ENCODE measurements around the gene EFCAB6.

Gene EFCAB6

DNA sequence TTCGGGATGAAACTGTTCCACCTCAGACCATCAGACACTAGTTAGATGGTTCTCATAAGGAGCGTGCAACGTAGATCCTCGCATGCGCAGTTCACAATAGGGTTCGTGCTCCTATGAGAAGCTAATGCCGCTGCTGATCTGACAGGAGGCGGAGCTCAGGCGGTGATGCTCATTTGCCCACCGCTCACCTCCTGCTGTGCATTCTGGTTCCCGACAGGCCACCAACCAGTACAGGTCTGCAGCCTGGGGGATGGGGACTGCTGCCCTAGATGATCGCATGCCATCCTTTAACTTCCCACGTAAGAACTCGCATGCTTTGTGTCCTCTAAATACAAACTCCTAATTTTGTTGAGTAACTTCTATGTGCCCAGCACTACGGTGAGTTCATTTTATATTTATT is 62.6 kb downstream of the EFCAB6 start:
- DNase-seq (ENCODE audit: low spot score): no peak

GRCh38 chr22:43747877-43748276 is 64.2 kb downstream of the EFCAB6 start:
- no peak for DNase-seq (ENCODE audit: low spot score)

DNA sequence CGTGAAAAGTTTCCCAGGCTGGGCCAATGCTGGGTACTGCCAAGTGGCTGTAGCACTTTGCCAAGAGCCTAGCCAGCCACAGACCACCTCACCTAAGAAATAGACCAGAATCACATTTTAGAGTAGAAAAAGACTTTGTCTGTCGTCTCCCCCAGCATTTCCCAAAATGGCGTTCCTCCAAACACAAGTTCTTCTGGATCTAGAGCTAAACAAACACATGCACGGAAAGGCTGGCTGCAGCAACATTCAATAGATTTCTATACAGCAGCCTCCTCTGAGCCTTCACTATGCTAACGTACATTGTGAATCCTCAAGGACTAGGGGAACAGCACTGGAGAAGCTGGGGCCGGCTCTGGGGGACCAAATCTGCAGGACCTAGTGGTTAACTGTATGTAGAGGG is 65.0 kb downstream of the EFCAB6 start:
- DNase-seq (ENCODE audit: low spot score): no peak

DNA sequence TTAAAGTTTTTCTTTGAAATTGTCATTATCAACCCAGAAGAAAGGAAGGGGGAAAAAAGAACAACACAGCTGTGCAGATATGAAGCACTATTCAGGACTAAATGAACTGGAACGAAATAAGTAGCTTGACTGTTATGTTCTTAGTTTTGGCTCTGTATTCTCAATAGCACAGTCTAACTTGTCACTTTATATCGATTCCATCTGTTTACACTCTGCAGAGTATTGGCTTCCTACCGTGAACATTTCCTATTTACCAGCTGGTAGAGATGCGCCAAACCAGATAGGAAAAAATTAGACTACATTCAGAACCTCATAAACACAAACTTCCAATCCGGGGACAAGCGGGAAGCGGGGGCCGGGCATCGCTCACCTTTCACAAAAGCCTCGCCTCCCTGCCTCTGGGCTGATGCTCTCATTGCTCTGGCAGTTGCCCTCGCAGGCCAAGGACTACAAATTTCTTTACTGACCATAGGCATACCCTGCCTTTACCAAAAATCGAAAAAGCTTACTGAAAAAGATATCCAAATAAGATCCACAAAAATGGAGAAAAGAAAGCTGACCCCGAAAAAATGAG is 66.2 kb downstream of the EFCAB6 start:
- DNase-seq (ENCODE audit: low spot score): no peak

GRCh38 chr22:43745411-43745770 is 66.7 kb downstream of the EFCAB6 start:
- no peak for DNase-seq (ENCODE audit: low spot score)

DNA sequence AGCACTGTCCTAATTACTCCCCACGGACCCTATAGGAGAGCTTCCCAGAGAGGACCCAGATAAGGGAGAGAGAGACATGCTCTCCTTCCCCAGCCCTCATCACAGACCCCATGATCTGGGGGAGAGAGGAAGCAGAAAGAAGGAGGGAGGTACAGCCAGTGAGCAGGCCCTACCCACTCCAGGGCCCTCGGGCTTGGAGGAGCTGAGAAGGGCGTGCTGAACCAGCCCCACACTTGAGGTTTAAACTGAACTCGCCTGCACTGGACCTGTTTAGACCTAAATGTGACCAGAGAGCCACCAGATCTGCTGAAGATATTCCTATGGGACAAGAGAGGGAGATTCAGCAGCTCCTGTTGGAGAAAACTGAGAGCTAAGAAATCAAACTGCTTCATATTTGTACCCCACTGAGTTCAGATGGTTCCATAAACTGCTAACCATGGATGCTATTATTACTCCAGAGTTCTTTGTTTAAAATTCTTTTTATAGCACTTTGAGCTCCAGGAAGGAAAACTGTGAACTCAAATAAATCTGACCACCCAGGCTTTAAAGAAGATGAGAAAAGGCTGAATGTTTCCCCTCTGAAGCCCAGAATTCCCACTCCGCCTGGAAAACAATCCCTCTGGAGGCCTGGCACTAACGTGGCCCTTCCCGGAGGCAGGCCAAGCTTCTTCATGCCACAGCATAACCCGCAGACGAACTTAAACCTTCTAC is 67.2 kb downstream of the EFCAB6 start:
- DNase-seq (ENCODE audit: low spot score): no peak

- DNase-seq (ENCODE audit: low spot score): no peak
Observed at GRCh38 chr22:43743929-43744643, 68.0 kb downstream of the EFCAB6 start.

DNA sequence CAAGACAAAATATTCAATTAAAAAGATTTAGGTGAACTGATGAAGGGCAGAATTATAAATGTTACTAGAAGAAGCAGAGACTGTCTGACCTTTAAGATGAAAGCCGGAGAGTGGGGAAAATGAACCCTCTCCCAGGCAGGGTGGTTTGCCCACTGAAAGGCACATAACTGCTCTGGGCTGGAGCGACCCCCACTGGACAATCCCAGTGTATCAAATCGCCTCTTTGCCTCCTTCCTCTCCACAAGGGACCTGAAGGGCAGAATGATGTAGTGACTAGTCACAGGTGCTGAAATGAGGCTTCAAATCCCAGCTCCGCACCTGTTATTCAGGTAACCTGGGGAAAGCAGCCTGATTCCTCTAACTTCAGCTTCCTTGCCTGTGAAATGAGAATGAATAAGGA is 69.0 kb downstream of the EFCAB6 start:
- DNase-seq (ENCODE audit: low spot score): no peak

GRCh38 chr22:43742154-43742950 is 69.8 kb downstream of the EFCAB6 start:
- DNase-seq (ENCODE audit: low spot score): no peak

DNA sequence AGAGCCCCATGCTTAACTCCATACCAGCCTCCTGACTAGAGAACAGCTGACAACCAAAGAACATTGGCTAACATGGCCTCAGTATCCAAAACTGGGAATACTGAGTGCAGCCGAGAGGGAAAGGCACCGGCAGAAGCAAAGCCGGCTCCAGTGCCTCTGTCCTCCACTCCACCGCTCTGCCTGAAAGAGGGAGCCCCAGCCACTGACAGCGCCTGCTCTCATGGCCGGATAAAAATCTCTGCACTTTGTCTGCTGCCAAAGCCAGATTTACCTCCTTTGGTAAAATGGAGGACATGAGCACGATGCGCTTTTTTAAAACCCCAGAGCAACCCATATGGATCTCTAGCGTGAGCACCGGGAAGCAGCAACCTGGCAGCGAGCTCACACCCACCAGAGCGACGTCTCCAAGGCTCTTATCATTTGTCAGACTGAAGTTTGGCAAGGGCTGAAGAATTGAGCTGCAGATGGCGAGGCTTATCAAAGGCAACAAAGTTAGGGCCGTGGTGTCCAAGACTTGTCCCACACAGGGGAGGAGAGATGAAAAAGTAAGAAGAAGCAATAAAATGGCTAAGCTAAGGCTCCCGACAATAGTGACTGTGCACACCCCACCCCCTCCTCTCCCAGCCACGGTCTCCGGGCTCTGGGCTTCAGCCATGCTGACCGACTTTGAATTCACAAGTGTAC is 71.4 kb downstream of the EFCAB6 start:
- DNase-seq (ENCODE audit: low spot score): no peak

DNA sequence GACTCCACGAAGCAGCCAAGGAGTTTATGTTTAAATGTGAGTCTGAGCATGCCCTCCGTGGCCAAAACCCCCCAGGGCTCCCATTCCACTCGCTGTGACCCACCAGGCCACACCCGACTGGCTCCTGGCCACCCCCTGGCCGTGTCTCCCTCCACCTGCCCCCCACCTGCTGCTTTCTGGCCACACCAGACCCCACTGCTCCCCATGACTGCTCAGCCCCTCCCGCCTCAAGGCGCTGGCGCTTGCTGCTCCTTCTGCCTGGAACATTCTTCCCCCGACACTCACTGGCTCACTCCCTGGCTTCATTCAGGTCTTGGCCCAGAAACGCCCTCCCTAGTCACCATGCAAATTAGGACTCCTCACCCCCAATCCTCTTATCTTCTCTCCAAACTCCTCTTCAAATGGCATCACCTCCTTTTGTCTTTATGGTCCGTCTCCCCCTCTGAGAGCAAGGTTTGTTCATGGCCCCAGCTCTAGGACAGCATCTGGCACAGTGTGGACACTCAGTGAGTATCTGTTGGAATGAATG is 72.2 kb downstream of the EFCAB6 start:
- no peak for DNase-seq (ENCODE audit: low spot score)

- DNase-seq (ENCODE audit: low spot score): no peak
Observed at GRCh38 chr22:43737150-43737828, 74.8 kb downstream of the EFCAB6 start.

GRCh38 chr22:43736651-43737050 is 75.5 kb downstream of the EFCAB6 start:
- DNase-seq (ENCODE audit: low spot score): no peak

GRCh38 chr22:43734370-43735150 is 77.5 kb downstream of the EFCAB6 start:
- DNase-seq (ENCODE audit: low spot score): no peak

- no peak for DNase-seq (ENCODE audit: low spot score)
Observed at GRCh38 chr22:43733138-43733537, 79.0 kb downstream of the EFCAB6 start.

DNA sequence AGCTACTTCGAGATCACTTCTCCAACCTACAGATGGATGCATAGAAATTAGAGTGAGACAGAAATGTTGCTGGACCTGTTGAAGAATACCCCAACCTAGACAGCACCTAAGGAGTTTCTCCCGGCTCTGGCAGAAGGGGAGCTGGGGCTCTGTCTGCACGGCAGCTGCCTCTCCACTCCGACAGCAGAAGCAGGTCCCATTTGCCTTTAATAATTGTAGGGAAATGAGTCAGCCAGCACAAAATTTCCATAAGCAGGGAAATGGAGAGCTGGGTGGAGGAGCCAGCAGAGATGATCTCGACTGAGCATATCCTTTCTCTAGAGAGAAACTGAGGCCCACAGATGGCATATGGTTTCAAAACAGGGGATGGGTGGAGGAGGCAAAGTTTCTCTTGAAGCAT is 80.1 kb downstream of the EFCAB6 start:
- DNase-seq (ENCODE audit: low spot score): no peak

GRCh38 chr22:43726964-43727543 is 85.1 kb downstream of the EFCAB6 start:
- no peak for DNase-seq (ENCODE audit: low spot score)

- no peak for DNase-seq (ENCODE audit: low spot score)
Observed at GRCh38 chr22:43726322-43726721, 85.8 kb downstream of the EFCAB6 start.

DNA sequence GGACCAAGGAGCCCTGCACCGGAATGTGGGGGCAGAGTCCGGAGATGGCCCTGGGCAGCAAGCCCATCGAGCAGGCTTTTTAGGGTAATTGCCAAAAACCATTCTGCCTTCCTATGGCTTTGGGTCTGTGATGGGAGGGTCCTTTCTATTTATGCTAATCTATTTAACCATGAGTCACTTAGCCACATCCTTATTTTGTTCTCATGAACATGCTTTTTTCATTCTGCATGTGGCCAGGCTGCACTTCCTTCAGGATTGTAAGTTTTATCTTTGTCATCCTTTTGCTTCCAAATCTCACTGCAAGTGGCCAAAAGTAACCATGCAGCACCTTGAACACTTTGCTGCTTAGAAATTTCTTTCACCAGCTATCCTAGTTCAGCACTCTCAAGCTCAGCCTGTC is 88.3 kb downstream of the EFCAB6 start:
- DNase-seq (ENCODE audit: low spot score): no peak

- no peak for DNase-seq (ENCODE audit: low spot score)
Observed at GRCh38 chr22:43722444-43722843, 89.7 kb downstream of the EFCAB6 start.

Data from HuH-7.5 (cell line).